Measurements from ENCODE around the gene AVEN.

GRCh38 chr15:34038023-34038870 lies 757 bp downstream of the AVEN start:
- TF ChIP-seq CTCF (conservative IDR thresholded peaks at IDR 0.05; ENCODE audit: low read depth, low read length), result no peak
- peak; percentile 53 for TF ChIP-seq USF2 (IDR thresholded peaks at IDR 0.05; ENCODE audit: low read depth, low read length)
- peak; percentile 72; the same call in 1 of the 2 replicates for TF ChIP-seq MXI1 (IDR thresholded peaks at IDR 0.05; ENCODE audit: borderline replicate concordance, low read depth, low read length)
- TF ChIP-seq CHD1 (IDR thresholded peaks at IDR 0.05; ENCODE audit: low read depth, low read length), result no peak
- no peak for TF ChIP-seq SMC3 (IDR thresholded peaks at IDR 0.05; ENCODE audit: low read depth, low read length)
- no peak for TF ChIP-seq MAZ (IDR thresholded peaks at IDR 0.05; ENCODE audit: borderline replicate concordance, low read depth, low read length)
- no peak for TF ChIP-seq FOS (IDR thresholded peaks at IDR 0.05; ENCODE audit: low read depth, low read length)
- TF ChIP-seq RAD21 (IDR thresholded peaks at IDR 0.05; ENCODE audit: low read length), result no peak
- peak; percentile 81 for TF ChIP-seq POLR2A (IDR thresholded peaks at IDR 0.05; ENCODE audit: low read depth, low read length)
- TF ChIP-seq CEBPB (IDR thresholded peaks at IDR 0.05; ENCODE audit: low read depth, low read length), result no peak
- TF ChIP-seq MAFK (IDR thresholded peaks at IDR 0.05; ENCODE audit: low read depth, low read length), result no peak
- no peak for TF ChIP-seq NFE2L2 (IDR thresholded peaks at IDR 0.05; ENCODE audit: low read depth, low read length)
- TF ChIP-seq RFX5 (IDR thresholded peaks at IDR 0.05; ENCODE audit: low read depth, low read length), result no peak

Data from IMR-90 (cell line).